ENCODE data around the gene RASA3.

DNA sequence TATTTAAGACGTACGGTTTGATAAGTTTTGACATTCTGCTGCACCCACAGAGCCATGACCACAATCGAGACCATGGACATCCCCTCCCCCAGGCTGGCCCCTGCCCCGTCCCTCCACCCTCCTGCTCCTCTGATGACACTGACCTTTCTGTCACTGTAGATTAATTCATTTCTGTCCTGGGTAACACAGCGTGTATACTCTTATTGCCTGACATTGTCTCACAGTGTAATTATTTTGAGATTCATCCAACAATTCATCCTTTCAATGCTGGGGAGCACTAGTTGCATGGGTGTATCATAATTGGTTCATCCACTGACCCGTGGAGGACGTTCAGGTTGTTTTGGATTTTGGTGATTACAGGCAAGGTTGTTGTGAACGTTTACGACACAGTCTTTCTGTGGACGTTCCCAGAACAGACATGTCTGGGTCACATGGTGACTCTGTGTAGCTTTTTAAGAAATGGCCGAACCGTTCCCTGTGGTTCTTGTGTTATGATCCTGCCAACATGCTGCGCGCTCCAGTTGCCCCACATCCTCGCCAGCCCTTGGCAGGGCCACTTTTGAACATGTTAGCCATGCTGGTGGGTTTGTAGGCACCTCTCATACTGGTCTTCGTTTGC, 200.5 kb downstream of the RASA3 start:
- TF ChIP-seq, protein P1, sequence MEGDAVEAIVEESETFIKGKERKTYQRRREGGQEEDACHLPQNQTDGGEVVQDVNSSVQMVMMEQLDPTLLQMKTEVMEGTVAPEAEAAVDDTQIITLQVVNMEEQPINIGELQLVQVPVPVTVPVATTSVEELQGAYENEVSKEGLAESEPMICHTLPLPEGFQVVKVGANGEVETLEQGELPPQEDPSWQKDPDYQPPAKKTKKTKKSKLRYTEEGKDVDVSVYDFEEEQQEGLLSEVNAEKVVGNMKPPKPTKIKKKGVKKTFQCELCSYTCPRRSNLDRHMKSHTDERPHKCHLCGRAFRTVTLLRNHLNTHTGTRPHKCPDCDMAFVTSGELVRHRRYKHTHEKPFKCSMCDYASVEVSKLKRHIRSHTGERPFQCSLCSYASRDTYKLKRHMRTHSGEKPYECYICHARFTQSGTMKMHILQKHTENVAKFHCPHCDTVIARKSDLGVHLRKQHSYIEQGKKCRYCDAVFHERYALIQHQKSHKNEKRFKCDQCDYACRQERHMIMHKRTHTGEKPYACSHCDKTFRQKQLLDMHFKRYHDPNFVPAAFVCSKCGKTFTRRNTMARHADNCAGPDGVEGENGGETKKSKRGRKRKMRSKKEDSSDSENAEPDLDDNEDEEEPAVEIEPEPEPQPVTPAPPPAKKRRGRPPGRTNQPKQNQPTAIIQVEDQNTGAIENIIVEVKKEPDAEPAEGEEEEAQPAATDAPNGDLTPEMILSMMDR (conservative IDR thresholded peaks at IDR 0.05; ENCODE audit: low read length), result no peak
- TF ChIP-seq EZH2phosphoT487 (IDR thresholded peaks at IDR 0.05; ENCODE audit: borderline replicate concordance, low read depth, low read length), result no peak
